Measurements from ENCODE around the gene DENND1A.

The DENND1A gene

DNA sequence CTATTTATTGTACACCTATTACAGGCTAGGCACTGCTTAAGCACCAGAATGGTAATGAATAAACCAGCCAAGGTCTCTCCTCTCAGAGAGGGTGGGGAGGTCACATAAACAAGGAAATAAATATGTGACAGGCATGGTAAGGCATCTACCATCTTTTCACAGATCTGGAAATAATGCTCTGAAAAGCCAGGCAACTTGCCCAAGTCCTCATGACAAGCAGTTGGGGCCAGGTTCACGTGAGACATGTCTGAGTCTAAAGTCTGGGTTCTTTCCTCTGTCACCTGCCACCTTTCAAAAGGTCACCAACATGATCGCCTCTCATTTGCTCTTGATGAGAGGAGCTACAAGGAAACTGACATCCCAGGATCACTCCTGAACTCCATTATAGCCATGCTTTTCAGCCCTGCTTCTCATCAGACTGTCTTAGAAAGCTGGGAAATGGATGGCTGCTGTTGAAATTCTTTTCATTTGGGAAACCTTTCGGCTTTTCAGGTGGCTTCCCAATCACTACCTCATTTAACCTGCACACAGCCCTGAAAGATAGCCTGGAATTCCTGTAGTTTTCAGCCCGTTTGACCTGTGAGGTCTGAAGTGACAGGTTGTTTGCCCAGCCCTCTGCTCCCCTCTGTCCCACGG is 450.8 kb downstream of the DENND1A start:
- no peak overlapping the region for H3K4me2 ChIP-seq (ENCODE audit: insufficient read depth, low read length, poor library complexity, severe bottlenecking)

DNA sequence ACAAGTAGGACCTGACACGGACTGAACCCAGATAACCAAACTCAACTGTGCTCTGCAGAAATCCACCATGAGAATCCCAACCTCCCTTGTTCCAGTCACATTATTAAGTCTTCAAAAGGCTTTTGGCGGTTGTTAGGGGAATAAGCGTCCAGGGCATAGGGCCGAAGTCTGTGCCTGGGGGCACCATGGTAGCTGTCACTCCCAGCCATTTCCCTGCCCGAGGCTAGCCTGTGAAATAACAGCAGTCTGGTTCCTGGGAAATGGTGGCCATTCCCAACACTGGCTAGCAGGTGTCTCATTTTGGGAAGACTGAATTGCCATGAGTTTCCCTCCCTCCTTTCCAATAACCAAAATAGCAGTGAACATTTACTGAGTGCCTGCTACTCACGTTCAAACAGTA is 451.8 kb downstream of the DENND1A start:
- no peaks in the 10 kb centered on the region for H3K79me1 ChIP-seq (ENCODE audit: low read depth, low read length)
- DNase-seq (ENCODE audit: low spot score) = no peak
- H2BK12ac ChIP-seq (ENCODE audit: low read length) = no peak overlapping the region
- peaks cover 10 to 21% of the 10 kb centered on the region in 2 donors for H3K4me1 ChIP-seq (ENCODE audit: control insufficient read depth in 2 of 2, insufficient read depth in 1 of 2, low read depth in 1 of 2, low read length in 2 of 2)
- no peak overlapping the region for H2AK5ac ChIP-seq (ENCODE audit: low read depth, low read length)
- no peaks in the 10 kb centered on the region for H3K9me3 ChIP-seq (replicated peaks in 1 of 2; ENCODE audit: control insufficient read depth in 2 of 2, insufficient read depth in 1 of 2, low read depth in 1 of 2, low read length in 2 of 2)
- H3K4ac ChIP-seq (ENCODE audit: low read length) = no peak overlapping the region
- H3K4me3 ChIP-seq (ENCODE audit: low read length in 2 of 2) = no peak overlapping the region
- H4K91ac ChIP-seq (ENCODE audit: low read depth, low read length, poor library complexity) = no peak overlapping the region
- H3K14ac ChIP-seq (ENCODE audit: low read length) = no peak overlapping the region
- no peak overlapping the region for H3K23ac ChIP-seq (ENCODE audit: low read depth, low read length, poor library complexity)
- no peak overlapping the region for H3K18ac ChIP-seq (ENCODE audit: low read length)
- H2AFZ ChIP-seq (ENCODE audit: low read length) = no peak overlapping the region
- no peak overlapping the region for H4K8ac ChIP-seq (ENCODE audit: low read depth, low read length)
- no peak overlapping the region for H2BK5ac ChIP-seq (ENCODE audit: low read length)
- H3K36me3 ChIP-seq (replicated peaks in 1 of 2; ENCODE audit: control insufficient read depth in 2 of 2, insufficient read depth in 2 of 2, low read length in 2 of 2) = no peaks in the 10 kb centered on the region
- no peak overlapping the region for H2BK15ac ChIP-seq (ENCODE audit: low read length)
- H2BK120ac ChIP-seq (ENCODE audit: low read depth, low read length) = no peak overlapping the region
- no peak overlapping the region for H3K4me2 ChIP-seq (ENCODE audit: insufficient read depth, low read length, poor library complexity, severe bottlenecking)
- H3K27ac ChIP-seq (replicated peaks; ENCODE audit: low read length) = no peak overlapping the region
- no peaks in the 10 kb centered on the region for H3K27me3 ChIP-seq (ENCODE audit: control insufficient read depth in 3 of 3, insufficient read depth in 3 of 3, low read depth in 1 of 3, low read length in 3 of 3)
- no CpG with 5 or more reads among the region's 6 CpGs for WGBS, 2 donors (ENCODE audit: extremely low coverage in 2 of 2, insufficient read length in 2 of 2, insufficient replicate concordance in 1 of 2)
- no peak overlapping the region for H3K9ac ChIP-seq (ENCODE audit: low read depth, low read length, poor library complexity)

More for the DNA sequence above, 450.8 kb downstream of the DENND1A start:
- Histone ChIP-seq H2AK5ac (ENCODE audit: low read depth, low read length) (no peak overlapping the region), H4K91ac (ENCODE audit: low read depth, low read length, poor library complexity) (no peak overlapping the region), H2AFZ (ENCODE audit: low read length) (no peak overlapping the region), H3K79me1 (ENCODE audit: low read depth, low read length) (no peaks in the 10 kb centered on the region), H3K4me1 (ENCODE audit: control insufficient read depth in 2 of 2, insufficient read depth in 1 of 2, low read depth in 1 of 2, low read length in 2 of 2) (peaks cover 7 to 14% of the 10 kb centered on the region in 2 donors), H3K18ac (ENCODE audit: low read length) (no peak overlapping the region), H3K9me3 (replicated peaks in 1 of 2; ENCODE audit: control insufficient read depth in 2 of 2, insufficient read depth in 1 of 2, low read depth in 1 of 2, low read length in 2 of 2) (no peaks in the 10 kb centered on the region), H3K4ac (ENCODE audit: low read length) (no peak overlapping the region), H3K27ac (replicated peaks; ENCODE audit: low read length) (no peak overlapping the region), H3K14ac (ENCODE audit: low read length) (no peak overlapping the region), H4K8ac (ENCODE audit: low read depth, low read length) (no peak overlapping the region), H3K23ac (ENCODE audit: low read depth, low read length, poor library complexity) (no peak overlapping the region), H2BK120ac (ENCODE audit: low read depth, low read length) (no peak overlapping the region), H2BK12ac (ENCODE audit: low read length) (no peak overlapping the region), H2BK5ac (ENCODE audit: low read length) (no peak overlapping the region), H3K4me3 (ENCODE audit: low read length in 2 of 2) (no peak overlapping the region), H3K27me3 (ENCODE audit: control insufficient read depth in 3 of 3, insufficient read depth in 3 of 3, low read depth in 1 of 3, low read length in 3 of 3) (no peaks in the 10 kb centered on the region), H3K36me3 (replicated peaks in 1 of 2; ENCODE audit: control insufficient read depth in 2 of 2, insufficient read depth in 2 of 2, low read length in 2 of 2) (no peaks in the 10 kb centered on the region), H3K9ac (ENCODE audit: low read depth, low read length, poor library complexity) (no peak overlapping the region), H2BK15ac (ENCODE audit: low read length) (no peak overlapping the region)
- no CpG with 5 or more reads among the region's 5 CpGs for WGBS, 2 donors (ENCODE audit: extremely low coverage in 2 of 2, insufficient read length in 2 of 2, insufficient replicate concordance in 1 of 2)
- DNase-seq (ENCODE audit: low spot score) = no peak

DNA sequence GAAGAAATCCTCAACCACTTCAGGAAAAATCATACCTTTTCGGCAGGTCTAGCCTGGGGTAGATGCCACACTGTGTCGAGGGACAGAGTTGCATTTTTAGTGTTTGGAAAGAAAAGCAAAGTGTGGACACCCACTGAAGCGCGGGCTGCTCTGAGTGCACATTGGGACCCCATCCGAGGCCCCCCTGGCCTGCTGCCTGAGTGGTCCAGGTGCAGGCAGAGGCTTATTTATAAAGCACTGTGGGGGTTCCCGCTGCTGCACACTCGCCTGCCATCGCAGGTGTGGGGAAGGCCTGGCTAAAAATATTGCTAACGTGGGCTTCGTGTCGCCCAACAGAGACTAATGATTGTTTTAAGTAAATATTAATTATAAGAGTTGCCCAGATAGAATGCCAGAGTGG is 454.5 kb downstream of the DENND1A start:
- WGBS, 2 donors (ENCODE audit: extremely low coverage in 2 of 2, insufficient read length in 2 of 2, insufficient replicate concordance in 1 of 2) = no CpG with 5 or more reads among the region's 11 CpGs

DNA sequence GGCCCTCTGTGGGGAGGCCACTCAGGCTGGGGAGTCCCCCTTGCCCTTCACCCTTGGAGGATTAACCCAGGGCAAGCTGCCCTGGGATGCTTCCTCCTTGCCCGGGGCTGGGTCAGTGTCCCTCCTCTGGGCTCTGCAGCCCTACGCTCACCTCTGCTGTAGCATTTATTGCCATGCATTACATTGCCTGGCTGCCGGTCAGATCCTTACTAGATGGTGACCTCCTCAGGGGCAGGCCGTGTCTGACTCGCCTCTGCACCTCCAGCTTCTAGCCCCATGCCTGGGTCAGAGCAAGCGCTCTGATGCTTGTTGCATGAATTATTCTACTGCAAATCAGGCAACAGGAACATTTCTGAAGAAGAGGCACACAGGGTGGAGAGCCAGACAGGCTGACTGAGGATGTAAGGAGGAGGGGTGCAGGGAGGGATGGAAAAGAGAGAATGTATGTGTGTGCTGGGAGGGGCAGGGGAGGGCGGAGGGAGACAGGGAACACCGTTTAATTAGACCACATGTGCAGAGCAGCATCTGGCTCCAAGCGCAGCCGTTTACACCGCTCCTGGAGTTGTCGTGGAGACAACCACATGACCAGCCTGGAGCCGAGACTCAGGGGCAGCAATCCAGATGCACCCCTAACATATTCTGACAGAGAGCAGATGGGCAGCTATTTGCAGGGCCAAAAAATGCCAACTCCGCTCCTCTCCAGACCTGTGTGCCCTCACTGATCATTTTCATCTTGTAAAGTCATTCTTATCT is 456.9 kb downstream of the DENND1A start:
- no CpG with 5 or more reads among the region's 14 CpGs for WGBS, 2 donors (ENCODE audit: extremely low coverage in 2 of 2, insufficient read length in 2 of 2, insufficient replicate concordance in 1 of 2)
- Histone ChIP-seq H2AK5ac (ENCODE audit: low read depth, low read length) (peak overlapping the region; percentile 72), H2BK15ac (ENCODE audit: low read length) (no peak overlapping the region), H3K27ac (replicated peaks; ENCODE audit: low read length) (peak overlapping the region; percentile 19), H3K9ac (ENCODE audit: low read depth, low read length, poor library complexity) (no peak overlapping the region), H3K36me3 (replicated peaks in 1 of 2; ENCODE audit: control insufficient read depth in 2 of 2, insufficient read depth in 2 of 2, low read length in 2 of 2) (no peaks in the 10 kb centered on the region), H3K27me3 (ENCODE audit: control insufficient read depth in 3 of 3, insufficient read depth in 3 of 3, low read depth in 1 of 3, low read length in 3 of 3) (no peaks in the 10 kb centered on the region), H2BK12ac (ENCODE audit: low read length) (no peak overlapping the region), H3K4ac (ENCODE audit: low read length) (no peak overlapping the region), H3K23ac (ENCODE audit: low read depth, low read length, poor library complexity) (no peak overlapping the region), H3K4me1 (ENCODE audit: control insufficient read depth in 2 of 2, insufficient read depth in 1 of 2, low read depth in 1 of 2, low read length in 2 of 2) (peaks cover 17 to 30% of the 10 kb centered on the region in 2 donors), H3K4me3 (ENCODE audit: low read length in 2 of 2) (no peak overlapping the region), H3K14ac (ENCODE audit: low read length) (no peak overlapping the region), H2BK5ac (ENCODE audit: low read length) (peak overlapping the region; percentile 29), H3K79me1 (ENCODE audit: low read depth, low read length) (peaks cover 4% of the 10 kb centered on the region), H3K9me3 (replicated peaks in 1 of 2; ENCODE audit: control insufficient read depth in 2 of 2, insufficient read depth in 1 of 2, low read depth in 1 of 2, low read length in 2 of 2) (no peaks in the 10 kb centered on the region), H2AFZ (ENCODE audit: low read length) (peak overlapping the region; percentile 76), H2BK120ac (ENCODE audit: low read depth, low read length) (no peak overlapping the region), H4K91ac (ENCODE audit: low read depth, low read length, poor library complexity) (no peak overlapping the region), H3K4me2 (ENCODE audit: insufficient read depth, low read length, poor library complexity, severe bottlenecking) (no peak overlapping the region), H3K18ac (ENCODE audit: low read length) (peak overlapping the region; percentile 5), H4K8ac (ENCODE audit: low read depth, low read length) (no peak overlapping the region)
- no peak for DNase-seq (ENCODE audit: low spot score)

More for the DNA sequence above, 454.5 kb downstream of the DENND1A start:
- H3K14ac ChIP-seq (ENCODE audit: low read length) = no peak overlapping the region
- no peaks in the 10 kb centered on the region for H3K9me3 ChIP-seq (replicated peaks in 1 of 2; ENCODE audit: control insufficient read depth in 2 of 2, insufficient read depth in 1 of 2, low read depth in 1 of 2, low read length in 2 of 2)
- no peak overlapping the region for H2BK120ac ChIP-seq (ENCODE audit: low read depth, low read length)
- H3K27ac ChIP-seq (replicated peaks; ENCODE audit: low read length) = no peak overlapping the region
- peaks cover 12 to 21% of the 10 kb centered on the region in 2 donors for H3K4me1 ChIP-seq (ENCODE audit: control insufficient read depth in 2 of 2, insufficient read depth in 1 of 2, low read depth in 1 of 2, low read length in 2 of 2)
- no peak overlapping the region for H2BK5ac ChIP-seq (ENCODE audit: low read length)
- H3K9ac ChIP-seq (ENCODE audit: low read depth, low read length, poor library complexity) = no peak overlapping the region
- no peak for DNase-seq (ENCODE audit: low spot score)
- no peaks in the 10 kb centered on the region for H3K27me3 ChIP-seq (ENCODE audit: control insufficient read depth in 3 of 3, insufficient read depth in 3 of 3, low read depth in 1 of 3, low read length in 3 of 3)
- H3K18ac ChIP-seq (ENCODE audit: low read length) = no peak overlapping the region
- no peak overlapping the region for H2BK15ac ChIP-seq (ENCODE audit: low read length)
- H2BK12ac ChIP-seq (ENCODE audit: low read length) = no peak overlapping the region
- H3K36me3 ChIP-seq (replicated peaks in 1 of 2; ENCODE audit: control insufficient read depth in 2 of 2, insufficient read depth in 2 of 2, low read length in 2 of 2) = no peaks in the 10 kb centered on the region
- H3K4ac ChIP-seq (ENCODE audit: low read length) = no peak overlapping the region
- H2AFZ ChIP-seq (ENCODE audit: low read length) = no peak overlapping the region
- no peak overlapping the region for H3K4me2 ChIP-seq (ENCODE audit: insufficient read depth, low read length, poor library complexity, severe bottlenecking)
- H3K4me3 ChIP-seq (ENCODE audit: low read length in 2 of 2) = no peak overlapping the region
- H3K23ac ChIP-seq (ENCODE audit: low read depth, low read length, poor library complexity) = no peak overlapping the region
- no peak overlapping the region for H4K91ac ChIP-seq (ENCODE audit: low read depth, low read length, poor library complexity)
- peaks cover 4% of the 10 kb centered on the region for H3K79me1 ChIP-seq (ENCODE audit: low read depth, low read length)
- no peak overlapping the region for H2AK5ac ChIP-seq (ENCODE audit: low read depth, low read length)
- no peak overlapping the region for H4K8ac ChIP-seq (ENCODE audit: low read depth, low read length)

All from neuronal stem cell (in vitro differentiated cells).